Osteoblast (primary cell): ENCODE data around the gene IL17B. TPM values are rescaled to one million over a fixed set of nuclear protein-coding genes. Genes with fewer than 3 reads are reported as not detected.

ENCODE experiments used
- DNase-seq: peaks from one replicate; pipeline ENCODE4 v3.0.0; 2011; ENCODE audit warnings: low spot score, mixed read lengths; ENCODE audit not compliant: insufficient read length; ENCODE audit errors: missing footprints
- H2AFZ ChIP-seq: 2 replicates; pipeline ENCODE4 v1.6.0; 2011; ENCODE audit warnings: mild to moderate bottlenecking, low read length
- H3K27ac ChIP-seq: 2 replicates; pipeline ENCODE4 v1.5.1; 2011; ENCODE audit warnings: mild to moderate bottlenecking, low read depth, low read length, moderate library complexity
- H3K27me3 ChIP-seq: 2 replicates; pipeline ENCODE4 v1.6.0; 2012; ENCODE audit warnings: mild to moderate bottlenecking, control low read depth, inconsistent platforms, low read length, moderate library complexity; ENCODE audit not compliant: insufficient read depth
- H3K36me3 ChIP-seq: 2 replicates; pipeline ENCODE4 v1.5.1; 2011; ENCODE audit warnings: mild to moderate bottlenecking, low read length, control low read depth, moderate library complexity; ENCODE audit not compliant: insufficient read depth
- H3K4me1 ChIP-seq: 2 replicates; pipeline ENCODE4 v1.5.1; 2011; ENCODE audit warnings: mild to moderate bottlenecking, low read length, control low read depth, moderate library complexity; ENCODE audit not compliant: insufficient read depth
- H3K4me2 ChIP-seq: 2 replicates; pipeline ENCODE4 v1.6.0; 2011; ENCODE audit warnings: mild to moderate bottlenecking, low read length; ENCODE audit not compliant: insufficient read depth
- H3K4me3 ChIP-seq: fragments of 200-600 bp; sonication (generic); 3 replicates; pipeline ENCODE4 v1.5.1; 2012; ENCODE audit warnings: mild to moderate bottlenecking, low read length, inconsistent platforms; ENCODE audit not compliant: insufficient read depth
- H3K79me2 ChIP-seq: 2 replicates; pipeline ENCODE4 v1.6.0; 2012; ENCODE audit warnings: mild to moderate bottlenecking, low read length, control low read depth, inconsistent platforms; ENCODE audit not compliant: insufficient read depth
- H3K9me3 ChIP-seq: 2 replicates; pipeline ENCODE4 v1.5.1; 2011; ENCODE audit warnings: low read depth, low read length, control low read depth
- H4K20me1 ChIP-seq: 2 replicates; pipeline ENCODE4 v1.6.0; 2012; ENCODE audit warnings: mild to moderate bottlenecking, low read length, control low read depth; ENCODE audit not compliant: insufficient read depth
- CTCF ChIP-seq: IDR thresholded peaks from 2 replicates; pipeline ENCODE4 v1.5.1; 2011; ENCODE audit warnings: mild to moderate bottlenecking, low read depth, low read length, moderate library complexity; ENCODE audit errors: extremely low read depth
- total RNA-seq: library from RNA; depleted of rRNA; stranded (reverse); fragments of >200 nt; gene quantifications from 2 replicates; pipeline ENCODE4 v1.2.3, GENCODE V29; 2012

IL17B gene
- total RNA-seq, 1 donor: not detected

GRCh38 chr5:149423049-149423793 is 44.1 kb upstream of the IL17B start:
- peak; percentile 73 for DNase-seq
- peaks cover 61% of the 10 kb centered on the region for H3K4me1 ChIP-seq
- TF ChIP-seq CTCF: no peak

GRCh38 chr5:149422366-149423048 is 43.4 kb upstream of the IL17B start:
- DNase-seq: peak; percentile 92
- H4K20me1 ChIP-seq: peaks cover 64% of the 10 kb centered on the region
- H3K79me2 ChIP-seq: peaks cover 47% of the 10 kb centered on the region
- no peak overlapping the region for H2AFZ ChIP-seq
- TF ChIP-seq CTCF: no peak
- no peaks in the 10 kb centered on the region for H3K9me3 ChIP-seq
- no peak overlapping the region for H3K4me3 ChIP-seq
- H3K27me3 ChIP-seq: no peaks in the 10 kb centered on the region
- H3K4me2 ChIP-seq: no peak overlapping the region
- peaks cover 98% of the 10 kb centered on the region for H3K36me3 ChIP-seq
- H3K27ac ChIP-seq: peak overlapping the region; percentile 72
- peaks cover 67% of the 10 kb centered on the region for H3K4me1 ChIP-seq

More at GRCh38 chr5:149423049-149423793, 44.1 kb upstream of the IL17B start:
- no peaks in the 10 kb centered on the region for H3K9me3 ChIP-seq
- no peak overlapping the region for H2AFZ ChIP-seq
- H3K79me2 ChIP-seq: peaks cover 39% of the 10 kb centered on the region
- H3K4me2 ChIP-seq: no peak overlapping the region
- H3K36me3 ChIP-seq: peaks cover 98% of the 10 kb centered on the region
- H3K27ac ChIP-seq: peak overlapping the region; percentile 72
- H3K27me3 ChIP-seq: no peaks in the 10 kb centered on the region
- H4K20me1 ChIP-seq: peaks cover 57% of the 10 kb centered on the region
- no peak overlapping the region for H3K4me3 ChIP-seq

- peaks cover 98% of the 10 kb centered on the region for H3K36me3 ChIP-seq
- H3K27me3 ChIP-seq: no peaks in the 10 kb centered on the region
- H3K79me2 ChIP-seq: peaks cover 53% of the 10 kb centered on the region
- no peak overlapping the region for H3K4me2 ChIP-seq
- no peak overlapping the region for H3K4me3 ChIP-seq
- peak; percentile 69 for DNase-seq
- TF ChIP-seq CTCF: no peak
- peaks cover 65% of the 10 kb centered on the region for H4K20me1 ChIP-seq
- H3K4me1 ChIP-seq: peaks cover 69% of the 10 kb centered on the region
- no peaks in the 10 kb centered on the region for H3K9me3 ChIP-seq
- H2AFZ ChIP-seq: no peak overlapping the region
- peak overlapping the region; percentile 67 for H3K27ac ChIP-seq
Measured at GRCh38 chr5:149421834-149422233, 42.7 kb upstream of the IL17B start.

GRCh38 chr5:149421372-149421685 is 42.2 kb upstream of the IL17B start:
- Histone ChIP-seq H3K9me3 (no peaks in the 10 kb centered on the region), H3K36me3 (peaks cover 98% of the 10 kb centered on the region), H3K79me2 (peaks cover 58% of the 10 kb centered on the region), H4K20me1 (peaks cover 67% of the 10 kb centered on the region), H3K27me3 (no peaks in the 10 kb centered on the region), H3K4me2 (no peak overlapping the region), H3K4me3 (no peak overlapping the region), H2AFZ (no peak overlapping the region), H3K27ac (peak overlapping the region; percentile 67), H3K4me1 (peaks cover 74% of the 10 kb centered on the region)
- DNase-seq: no peak
- no peak for TF ChIP-seq CTCF
